A673 (cell line): ENCODE results near the gene BPIFA3. TPM values are rescaled to one million over a fixed set of nuclear protein-coding genes. Genes with fewer than 3 reads are reported as not detected.

ENCODE experiments used
- BruUV-seq: library from RNA; stranded (reverse); fragments of 400-500 nt; replicated peaks from 2 replicates; lab custom pipeline; 2021; lab: Mats Ljungman, UMichigan
- CTCF ChIA-PET: fragments of 300-600 bp; sonication (Branson Sonifier 250); formaldehyde crosslinking; loops from one replicate; lab custom pipeline; 2022; ENCODE audit warnings: antibody characterized with exemption; lab: Charles Lee
- POLR2A ChIA-PET: fragments of 300-600 bp; sonication (Branson Sonifier 250); formaldehyde crosslinking; loops from one replicate; lab custom pipeline; 2022; ENCODE audit warnings: antibody characterized with exemption; ENCODE audit not compliant: low non-redundant PET; lab: Charles Lee
- DNase-seq: peaks from one replicate; pipeline ENCODE4 v3.0.0-alpha.2; 2015; ENCODE audit warnings: low spot score
- H3K27ac ChIP-seq: fragments of 200-600 bp; sonication (generic); 2 replicates; pipeline ENCODE4 v1.5.1; 2016; ENCODE audit warnings: mixed run types, low read depth, mild to moderate bottlenecking, mixed read lengths, antibody characterized with exemption, low read length; ENCODE audit not compliant: poor library complexity, severe bottlenecking
- H3K27me3 ChIP-seq: fragments of 200-600 bp; sonication (generic); replicated peaks from 2 replicates; pipeline ENCODE4 v1.6.1; 2017; ENCODE audit warnings: mixed run types, low read depth, mild to moderate bottlenecking, mixed read lengths, antibody characterized with exemption, low read length; ENCODE audit not compliant: insufficient read depth, poor library complexity
- H3K36me3 ChIP-seq: fragments of 200-600 bp; sonication (generic); 2 replicates; pipeline ENCODE4 v1.6.1; 2016; ENCODE audit warnings: mixed run types, mild to moderate bottlenecking, mixed read lengths, antibody characterized with exemption, low read length; ENCODE audit not compliant: insufficient read depth, poor library complexity, severe bottlenecking
- H3K4me1 ChIP-seq: fragments of 200-600 bp; sonication (generic); 2 replicates; pipeline ENCODE4 v1.6.1; 2017; ENCODE audit warnings: mixed run types, mild to moderate bottlenecking, mixed read lengths, antibody characterized with exemption, low read length; ENCODE audit not compliant: insufficient read depth, poor library complexity, severe bottlenecking
- H3K4me3 ChIP-seq: fragments of 200-600 bp; sonication (generic); 2 replicates; pipeline ENCODE4 v1.5.1; 2016; ENCODE audit warnings: low read depth, mixed run types, mild to moderate bottlenecking, mixed read lengths, low read length; ENCODE audit not compliant: poor library complexity, severe bottlenecking
- H3K9me3 ChIP-seq: fragments of 200-600 bp; sonication (generic); 2 replicates; pipeline ENCODE4 v1.6.1; 2016; ENCODE audit warnings: mixed run types, low read depth, mild to moderate bottlenecking, mixed read lengths, antibody characterized with exemption, low read length; ENCODE audit not compliant: poor library complexity, severe bottlenecking
- CTCF ChIP-seq: fragments of 300-800, 200-600 bp; sonication (generic); conservative IDR thresholded peaks from 2 replicates; pipeline ENCODE4 v1.5.1; 2017; ENCODE audit warnings: low read depth, mild to moderate bottlenecking, antibody characterized with exemption, low read length, moderate library complexity, mixed read lengths
- EZH2 ChIP-seq: fragments of 200-600 bp; sonication (generic); IDR thresholded peaks from 2 replicates; pipeline ENCODE4 v1.6.1; 2017; ENCODE audit warnings: borderline replicate concordance, low read depth, mild to moderate bottlenecking, mixed read lengths, antibody characterized with exemption, low read length; ENCODE audit not compliant: poor library complexity, severe bottlenecking
- intact Hi-C: fragments of 100-400 bp; cut with micrococcal nuclease; formaldehyde crosslinking; loops from one replicate; pipeline ENCODE4 v1.10.0; 2022; ENCODE audit not compliant: unreplicated experiment
- total RNA-seq: library from RNA; stranded (reverse); gene quantifications from 2 replicates; pipeline ENCODE4 v1.2.3, GENCODE V29; 2021

BPIFA3 gene
- total RNA-seq, 1 experiment from 2014 or later = not detected

GRCh38 chr20:33199026-33199425 lies 18.1 kb upstream of the BPIFA3 start:
- H3K27me3 ChIP-seq = peaks cover 51% of the 10 kb centered on the region
- ChIA-PET CTCF (no interaction called here), POLR2A (no interaction called here)
- TF ChIP-seq CTCF (no peak), EZH2 (no peak)
- BruUV-seq = no TSS peak
- intact Hi-C loops = no loop called here
- H3K9me3 ChIP-seq = no peaks in the 10 kb centered on the region
- no peak overlapping the region for H3K27ac ChIP-seq
- H3K4me1 ChIP-seq = no peaks in the 10 kb centered on the region
- H3K4me3 ChIP-seq = no peak overlapping the region
- no peaks in the 10 kb centered on the region for H3K36me3 ChIP-seq
- DNase-seq = no peak

- Histone ChIP-seq H3K36me3 (no peaks in the 10 kb centered on the region), H3K27me3 (peaks cover 63% of the 10 kb centered on the region), H3K27ac (no peak overlapping the region), H3K4me1 (no peaks in the 10 kb centered on the region), H3K4me3 (no peak overlapping the region), H3K9me3 (no peaks in the 10 kb centered on the region)
- intact Hi-C loops = no loop called here
- no TSS peak for BruUV-seq
- CTCF ChIA-PET = no interaction called here
- no peak for DNase-seq
- POLR2A ChIA-PET = no interaction called here
- no peak for TF ChIP-seq CTCF
- TF ChIP-seq EZH2 = no peak
Measured at GRCh38 chr20:33202451-33202850, 14.7 kb upstream of the BPIFA3 start.

GRCh38 chr20:33203444-33203843 lies 13.7 kb upstream of the BPIFA3 start:
- Histone ChIP-seq H3K27ac (no peak overlapping the region), H3K36me3 (no peaks in the 10 kb centered on the region), H3K4me3 (no peak overlapping the region), H3K27me3 (peaks cover 69% of the 10 kb centered on the region), H3K9me3 (no peaks in the 10 kb centered on the region), H3K4me1 (no peaks in the 10 kb centered on the region)
- ChIA-PET CTCF (no interaction called here), POLR2A (no interaction called here)
- intact Hi-C loops = no loop called here
- BruUV-seq = no TSS peak
- no peak for DNase-seq
- TF ChIP-seq EZH2 = no peak
- TF ChIP-seq CTCF = no peak
